Stimulated activated naive CD4-positive, alpha-beta T cell (primary cell): ENCODE data around the gene DPH1.

Source experiments
- DNase-seq, 6 experiments: peaks; one replicate each; lab custom pipeline; 2025; lab: John Stamatoyannopoulos, UW

Gene DPH1

DNA sequence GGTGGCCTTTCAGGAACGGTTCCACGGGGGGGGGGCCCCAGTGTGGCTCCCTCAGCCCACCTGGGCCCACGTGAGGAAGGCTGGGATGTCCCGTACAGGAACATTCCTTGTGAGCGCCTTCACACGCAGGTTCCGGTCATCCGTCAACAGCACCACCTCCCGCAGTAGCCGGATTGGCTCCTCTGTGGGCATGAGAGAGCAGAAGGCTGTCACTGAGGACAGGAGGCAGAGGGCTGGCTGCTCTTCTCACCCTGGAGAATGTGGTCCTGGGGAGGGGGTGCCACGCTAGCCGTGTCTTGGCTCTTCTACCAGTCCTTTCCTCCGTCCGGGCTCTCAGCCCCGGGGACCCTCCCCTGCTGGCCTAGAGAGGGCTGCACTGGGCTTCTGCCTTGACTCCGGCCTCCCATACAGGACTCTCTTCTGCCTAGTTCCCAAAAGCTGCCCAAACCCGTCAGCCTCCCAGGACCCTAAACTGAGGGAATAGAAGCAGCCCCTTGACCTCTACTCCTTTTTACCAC lies 31.5 kb downstream of the DPH1 start:
- no peak for DNase-seq

DNA sequence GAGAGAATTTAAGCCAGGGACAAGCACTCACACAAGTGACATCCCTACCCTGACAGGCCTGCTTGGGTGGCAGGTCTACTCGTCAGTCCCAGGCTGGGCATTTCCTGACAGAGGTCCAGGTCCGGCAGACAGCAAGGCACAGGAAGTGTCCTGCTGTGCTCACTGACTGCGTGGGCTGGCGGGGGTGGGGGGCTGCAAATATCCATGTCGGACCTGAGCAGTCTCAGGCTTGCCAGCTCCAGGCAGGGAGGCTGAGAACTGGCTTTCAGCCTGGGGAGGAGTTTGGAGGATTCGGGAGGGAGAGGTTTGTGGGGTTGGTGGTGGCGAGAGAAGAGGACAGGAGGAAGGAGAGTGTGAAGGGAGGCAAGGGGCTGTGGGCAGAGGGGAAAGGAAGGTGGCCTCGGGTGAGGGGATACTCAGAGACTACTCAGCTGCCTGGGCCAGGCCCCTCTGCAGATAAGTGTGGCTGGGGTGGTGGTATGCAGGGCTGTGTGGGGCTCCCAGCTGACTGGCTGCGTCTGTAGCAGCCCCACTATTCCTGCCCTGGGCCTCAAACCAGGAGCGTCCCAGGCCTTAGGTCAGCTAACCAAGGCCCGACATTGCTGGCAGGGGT lies 32.7 kb downstream of the DPH1 start:
- no peak for DNase-seq

DNA sequence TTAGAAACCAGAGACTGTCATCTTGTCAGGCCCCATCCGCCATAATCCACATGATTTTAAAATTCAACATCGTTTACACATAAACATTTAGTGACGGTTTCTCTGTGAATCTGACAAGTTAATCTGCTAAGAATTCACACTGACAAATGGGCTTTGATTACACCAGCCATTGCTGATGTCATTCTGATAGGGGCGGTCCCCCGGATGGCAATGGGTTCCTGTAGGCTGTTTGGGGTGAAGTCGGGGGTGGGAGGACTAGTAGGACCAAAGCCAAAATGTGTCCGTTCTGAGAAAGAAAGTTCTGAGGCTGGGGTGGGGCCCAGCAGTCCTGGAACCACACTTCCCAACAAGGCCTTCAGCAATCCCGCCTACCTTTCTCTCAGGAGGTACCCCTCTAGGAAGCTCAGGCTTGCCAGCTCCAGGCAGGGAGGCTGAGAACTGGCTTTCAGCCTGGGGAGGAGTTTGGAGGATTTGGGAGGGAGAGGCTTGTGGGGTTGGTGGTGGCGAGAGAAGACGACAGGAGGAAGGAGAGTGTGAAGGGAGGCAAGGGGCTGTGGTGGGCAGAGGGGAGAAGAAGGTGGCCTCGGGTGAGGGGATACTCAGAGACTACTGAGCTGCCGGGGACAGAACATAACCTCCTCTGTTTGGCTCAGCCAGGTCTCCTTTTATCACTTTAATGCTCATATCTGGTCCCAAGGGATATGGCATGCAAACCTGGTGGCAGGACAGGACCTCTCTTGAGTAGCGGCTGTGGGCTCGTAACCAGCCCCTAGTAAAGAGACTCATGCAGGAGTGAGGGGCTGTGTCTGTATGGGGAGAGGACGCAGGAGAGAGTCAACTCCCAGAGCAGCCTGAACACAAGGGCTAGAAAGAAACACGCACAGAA lies 33.6 kb downstream of the DPH1 start:
- no peak for DNase-seq

DNA sequence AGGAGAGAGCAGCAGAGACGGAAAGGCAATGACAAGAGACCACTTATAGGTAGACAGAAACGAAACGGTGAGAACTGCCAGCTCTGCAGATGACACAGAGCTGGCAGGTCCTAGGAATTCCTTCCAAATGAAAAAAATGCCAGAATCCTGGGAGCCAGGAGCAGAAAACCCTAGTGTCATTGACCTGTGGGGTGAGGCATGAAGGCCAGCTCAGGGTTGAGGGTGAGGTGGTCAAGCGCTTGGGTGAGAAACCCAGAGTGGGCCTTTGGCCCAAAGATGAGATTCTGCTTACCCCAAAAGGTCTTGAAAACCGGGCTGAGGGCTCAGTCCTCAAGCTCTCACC lies 34.2 kb downstream of the DPH1 start:
- no peak for DNase-seq

DNA sequence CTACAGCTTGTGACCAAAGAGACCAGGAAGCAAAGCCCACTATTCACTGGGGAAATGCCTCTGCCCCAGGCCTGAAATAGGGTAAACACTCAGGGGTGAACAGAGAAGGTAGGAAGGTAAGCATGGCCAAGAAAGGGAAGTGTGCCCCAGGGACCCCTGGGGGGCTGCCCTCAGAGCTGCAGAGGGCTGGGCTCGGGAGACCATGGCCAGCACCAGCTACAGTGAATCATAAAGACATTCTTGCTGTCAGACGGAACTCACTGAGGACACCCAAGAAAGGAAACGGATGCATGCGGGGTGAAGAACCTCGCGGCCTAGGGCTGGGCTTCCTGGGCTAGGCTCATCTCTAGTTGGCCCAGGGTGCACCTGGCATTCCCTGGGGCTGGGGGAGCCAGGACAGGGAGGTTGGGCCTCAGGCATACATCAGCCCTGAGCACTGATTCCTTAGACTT lies 34.6 kb downstream of the DPH1 start:
- DNase-seq, result no peak

DNA sequence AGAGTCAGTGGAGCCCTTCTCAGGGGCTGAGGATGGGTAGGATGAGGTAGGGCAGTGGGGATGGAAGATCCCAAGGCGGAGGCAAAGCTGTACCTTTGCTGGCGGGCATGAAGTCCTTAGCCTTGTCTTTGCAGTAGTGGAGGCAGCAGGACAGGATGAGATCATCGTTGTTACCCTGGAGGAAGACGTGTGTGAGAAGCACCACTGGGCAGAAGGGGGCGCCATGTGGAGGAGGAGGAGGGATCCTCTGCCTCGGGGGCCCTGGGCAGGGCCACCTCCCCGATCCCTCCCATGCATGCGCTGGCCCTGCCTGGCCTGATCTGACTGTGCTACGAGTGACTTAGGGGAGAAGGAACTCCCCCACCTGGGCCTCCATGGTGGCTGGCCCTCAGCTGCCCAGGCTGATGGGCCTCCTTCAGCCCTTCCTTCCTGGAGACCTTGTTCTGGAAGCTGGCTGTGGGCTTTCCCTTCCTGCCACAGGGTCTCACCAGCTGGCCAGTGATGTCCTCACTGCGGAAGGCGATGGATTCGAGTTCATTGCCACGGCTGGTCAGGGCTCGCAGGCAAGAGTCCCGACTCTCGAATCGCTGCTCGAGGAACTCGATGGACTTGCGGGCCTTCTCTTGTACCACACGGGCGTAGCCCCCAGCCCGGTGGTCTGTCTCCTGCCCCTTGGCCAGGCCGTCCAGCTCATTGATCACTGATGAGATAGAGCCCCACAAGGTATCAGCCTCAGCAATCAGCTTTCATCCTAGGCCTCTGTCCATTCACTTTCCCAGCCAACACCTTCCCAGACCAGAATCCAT lies 35.2 kb downstream of the DPH1 start:
- DNase-seq, result peak in 4 of 6 experiments; percentile 7 to 23 (median 14)

DNA sequence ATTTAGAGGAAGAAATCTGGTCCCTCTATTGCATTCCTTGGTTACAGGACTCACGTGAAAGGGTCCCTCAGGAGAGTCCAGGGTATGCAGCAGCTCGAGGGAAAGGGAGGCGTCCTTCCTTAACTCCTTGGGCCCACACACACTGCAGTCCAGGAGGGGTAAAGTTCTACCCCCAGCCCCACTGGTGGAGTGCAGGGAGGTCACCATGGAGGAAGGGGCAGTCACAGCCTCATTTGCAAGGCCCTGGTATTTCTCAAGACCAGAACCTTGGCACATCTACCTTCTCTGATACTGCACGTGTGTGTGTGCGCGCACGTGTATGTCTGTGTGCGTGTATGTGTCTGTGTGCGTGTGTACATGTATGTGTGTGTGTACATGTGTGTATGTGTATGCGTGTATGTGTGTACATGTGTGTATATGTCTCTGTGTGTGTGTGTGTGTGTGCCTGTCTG lies 36.0 kb downstream of the DPH1 start:
- DNase-seq, result no peak

DNA sequence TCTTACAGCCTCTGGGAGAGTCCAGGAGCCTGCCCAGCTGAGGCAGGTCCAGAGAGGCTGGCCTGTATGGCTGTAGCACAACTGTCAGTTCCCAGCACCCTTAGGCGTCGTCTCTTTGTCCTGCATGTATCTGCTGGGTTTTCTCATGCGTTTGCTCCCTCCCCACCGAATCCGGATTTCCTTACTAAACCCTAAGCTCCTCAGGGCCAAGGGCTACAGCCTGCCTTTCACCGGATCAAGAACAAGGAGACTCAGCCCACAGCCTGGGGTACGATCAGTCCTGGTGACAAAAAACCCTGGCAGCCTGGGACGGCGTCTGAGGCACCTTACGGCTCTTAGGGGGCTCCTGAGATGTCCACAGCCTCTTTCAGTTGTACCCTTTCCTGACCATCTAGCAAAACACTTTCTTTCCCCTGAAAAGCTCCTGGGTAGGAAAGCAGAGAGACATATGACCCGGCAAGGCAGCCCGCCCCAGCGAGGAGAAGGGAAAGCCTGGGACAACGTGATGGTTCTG lies 37.2 kb downstream of the DPH1 start:
- no peak for DNase-seq

DNA sequence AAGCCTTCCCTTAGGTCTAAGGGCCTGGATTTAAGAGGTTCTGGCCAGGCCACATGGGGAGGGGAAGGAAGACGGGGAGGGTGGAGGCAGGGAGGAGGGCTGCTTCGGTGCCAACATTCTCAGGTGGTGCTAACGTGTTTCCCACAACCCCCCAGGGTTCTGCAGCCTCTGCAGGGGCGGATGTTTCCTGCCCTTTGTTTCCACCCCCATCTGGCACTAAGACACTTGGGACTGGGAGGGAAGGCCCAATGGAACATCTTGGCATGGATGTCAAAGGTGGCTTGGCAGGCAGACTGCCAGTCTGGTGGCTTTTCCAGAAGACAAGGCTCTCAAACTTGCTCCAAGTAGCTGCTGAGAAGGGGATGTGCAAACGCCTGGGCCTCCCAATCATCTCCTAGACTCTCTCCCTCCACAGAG lies 37.7 kb downstream of the DPH1 start:
- DNase-seq, result no peak

DNA sequence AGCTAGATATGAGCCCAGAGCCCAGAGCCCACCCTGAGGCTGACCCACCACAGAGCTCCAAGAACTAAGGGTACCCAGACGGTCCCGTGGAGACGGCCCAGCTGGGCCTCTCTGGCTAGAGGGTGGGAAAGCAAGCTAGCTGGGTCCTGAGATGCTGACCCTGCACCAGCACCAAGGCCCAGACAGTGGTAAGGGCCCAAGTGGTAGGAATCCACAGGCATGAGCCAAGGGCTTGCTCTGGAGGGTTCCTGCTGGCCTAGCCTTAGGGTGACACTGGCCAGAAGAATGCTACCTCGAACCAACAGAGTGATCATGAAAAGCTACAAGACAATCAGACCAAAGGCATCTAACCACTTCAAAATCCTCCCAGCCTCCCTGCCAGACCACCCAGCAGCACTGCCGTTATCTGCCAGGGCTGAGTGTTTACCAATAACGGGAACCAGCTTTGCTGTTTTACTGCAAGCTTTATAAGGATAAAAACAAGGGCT lies 38.1 kb downstream of the DPH1 start:
- no peak for DNase-seq

DNA sequence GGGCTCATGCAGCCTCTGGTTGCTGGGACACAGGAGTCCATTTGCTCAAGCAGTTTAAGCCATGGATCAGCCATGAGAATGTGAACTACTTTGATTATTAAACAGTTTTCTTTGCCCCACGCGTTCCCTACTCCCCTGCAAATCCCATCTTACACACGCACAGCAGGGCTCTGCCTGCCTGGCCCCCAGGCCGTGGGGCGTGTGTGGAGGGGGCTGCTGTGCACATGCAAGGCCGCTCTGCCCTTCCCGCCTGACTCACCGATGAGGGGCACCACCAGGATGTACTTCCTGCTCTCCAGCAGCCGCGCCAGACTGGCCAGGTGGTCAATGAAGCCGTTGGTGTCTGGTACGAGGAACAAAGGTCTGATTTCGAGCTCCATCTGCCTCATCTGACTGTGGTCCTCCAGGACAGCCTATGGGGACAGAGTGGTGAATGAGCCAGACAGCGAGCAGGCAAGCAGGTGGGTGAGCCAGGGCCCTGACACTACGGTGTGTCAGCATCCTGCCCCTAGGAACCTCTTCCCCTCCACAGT lies 38.6 kb downstream of the DPH1 start:
- no peak for DNase-seq

DNA sequence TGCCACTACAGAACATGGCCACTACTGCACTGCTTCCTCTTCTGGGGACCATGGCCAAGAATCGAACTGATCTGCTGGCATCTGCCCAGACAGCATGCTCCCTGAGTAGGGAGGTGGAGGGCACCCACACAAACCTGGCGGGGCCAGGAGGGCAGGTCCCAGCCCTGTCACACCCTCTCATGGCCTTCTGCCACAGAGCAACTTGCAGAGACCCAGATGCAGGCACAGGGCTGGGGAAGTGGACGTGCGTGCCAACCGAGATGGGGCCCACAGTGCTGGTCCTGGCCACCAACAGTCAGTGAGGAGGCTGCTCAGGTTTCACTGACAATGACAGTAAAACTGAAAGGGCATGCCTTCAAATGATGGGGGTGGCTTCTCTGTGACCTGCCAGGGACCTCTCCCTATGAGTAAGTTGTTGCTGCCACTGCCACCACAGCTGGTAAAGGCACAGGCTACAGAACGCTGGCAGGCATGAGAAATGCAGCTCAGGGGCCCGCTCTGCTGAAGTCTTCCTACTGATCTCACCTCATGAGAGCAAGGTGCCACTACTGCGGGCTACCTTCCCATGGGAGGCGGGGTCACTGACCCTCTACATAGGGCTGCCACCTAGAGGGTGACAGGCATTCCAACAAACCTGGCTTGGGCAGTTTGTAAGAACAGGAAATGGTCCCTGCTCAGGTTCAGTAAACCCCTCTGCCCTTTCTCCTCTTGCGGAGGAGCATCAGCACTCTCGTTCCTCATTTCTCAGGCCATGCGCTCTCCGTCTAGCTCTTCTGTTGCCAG lies 40.5 kb downstream of the DPH1 start:
- DNase-seq, result no peak

DNA sequence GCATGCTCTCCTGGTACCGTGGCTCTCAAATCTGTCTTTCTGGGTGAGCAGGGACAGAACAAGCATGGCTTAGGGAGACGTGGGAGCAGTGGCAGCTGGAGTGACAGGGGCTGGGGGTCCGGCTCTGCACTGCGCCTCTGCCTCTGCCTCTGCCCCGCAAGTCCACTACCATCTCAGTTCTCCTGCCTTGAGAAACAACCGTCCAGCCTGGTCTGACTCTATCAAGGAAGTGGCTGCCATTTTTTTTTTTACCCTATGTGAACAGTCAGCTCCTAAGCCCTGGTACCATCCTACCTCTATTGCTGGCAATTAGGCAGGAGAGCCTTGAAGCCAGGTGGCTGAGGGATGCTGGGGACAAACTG lies 41.1 kb downstream of the DPH1 start:
- DNase-seq, result no peak

DNA sequence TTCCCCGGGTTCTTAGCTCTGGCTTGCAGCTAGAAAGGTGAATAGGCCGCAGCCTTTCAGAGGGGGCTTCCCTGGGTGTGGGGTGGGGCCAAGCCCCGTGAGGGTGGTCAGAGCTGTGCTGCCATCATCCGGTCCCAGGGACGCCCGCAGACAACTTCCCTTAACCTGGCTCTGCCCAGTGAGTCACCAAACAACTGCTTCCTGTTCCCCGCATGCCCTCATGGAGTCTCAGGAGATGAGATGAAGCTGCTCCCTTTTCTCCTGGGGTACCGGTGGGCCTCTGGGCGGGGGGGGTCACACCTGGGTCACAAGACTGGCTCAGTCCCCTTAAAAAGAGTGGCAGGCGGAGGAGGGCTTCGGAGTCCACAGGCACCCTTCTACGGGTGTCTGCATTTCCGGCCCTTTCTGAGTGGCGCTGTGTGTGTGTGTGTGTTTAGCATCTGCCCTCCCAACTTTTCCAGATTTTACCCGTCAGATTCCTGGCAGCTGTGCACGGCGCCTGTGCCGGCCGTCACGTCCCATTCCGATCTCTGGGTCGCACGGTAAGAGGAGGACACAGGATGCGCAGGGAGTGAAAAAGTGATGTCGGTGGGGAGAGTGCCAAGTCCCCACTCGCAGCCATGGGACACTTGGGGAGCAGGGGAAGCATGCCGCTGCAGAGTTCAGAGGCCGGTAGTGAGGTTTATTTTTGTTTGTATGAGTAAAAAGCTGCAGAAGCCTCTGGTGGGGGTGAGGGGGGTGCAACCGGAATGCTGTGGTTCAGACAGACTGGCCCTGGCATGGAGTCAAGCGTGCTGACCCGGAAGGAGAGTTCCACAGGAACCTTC lies 41.7 kb downstream of the DPH1 start:
- no peak for DNase-seq

DNA sequence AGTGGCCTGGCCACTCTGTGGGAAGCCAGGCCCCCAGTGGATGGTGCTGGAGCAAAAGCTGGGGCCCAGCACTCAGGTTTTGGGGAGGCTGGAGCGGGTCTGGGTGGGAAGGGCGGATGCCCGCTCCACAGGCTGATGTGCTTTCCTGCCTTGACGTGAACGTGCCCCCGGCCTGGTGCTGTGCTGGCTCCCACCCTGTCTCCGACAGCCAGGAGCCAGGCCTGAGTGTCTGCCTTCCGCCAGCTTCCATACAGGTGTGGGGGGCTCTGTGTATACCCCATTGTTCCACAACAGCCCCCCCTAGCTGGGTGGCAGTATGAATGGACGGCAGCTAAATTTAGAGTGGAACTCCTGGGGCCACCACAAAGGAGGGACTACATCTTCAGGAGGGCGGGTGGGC lies 45.0 kb downstream of the DPH1 start:
- no peak for DNase-seq

DNA sequence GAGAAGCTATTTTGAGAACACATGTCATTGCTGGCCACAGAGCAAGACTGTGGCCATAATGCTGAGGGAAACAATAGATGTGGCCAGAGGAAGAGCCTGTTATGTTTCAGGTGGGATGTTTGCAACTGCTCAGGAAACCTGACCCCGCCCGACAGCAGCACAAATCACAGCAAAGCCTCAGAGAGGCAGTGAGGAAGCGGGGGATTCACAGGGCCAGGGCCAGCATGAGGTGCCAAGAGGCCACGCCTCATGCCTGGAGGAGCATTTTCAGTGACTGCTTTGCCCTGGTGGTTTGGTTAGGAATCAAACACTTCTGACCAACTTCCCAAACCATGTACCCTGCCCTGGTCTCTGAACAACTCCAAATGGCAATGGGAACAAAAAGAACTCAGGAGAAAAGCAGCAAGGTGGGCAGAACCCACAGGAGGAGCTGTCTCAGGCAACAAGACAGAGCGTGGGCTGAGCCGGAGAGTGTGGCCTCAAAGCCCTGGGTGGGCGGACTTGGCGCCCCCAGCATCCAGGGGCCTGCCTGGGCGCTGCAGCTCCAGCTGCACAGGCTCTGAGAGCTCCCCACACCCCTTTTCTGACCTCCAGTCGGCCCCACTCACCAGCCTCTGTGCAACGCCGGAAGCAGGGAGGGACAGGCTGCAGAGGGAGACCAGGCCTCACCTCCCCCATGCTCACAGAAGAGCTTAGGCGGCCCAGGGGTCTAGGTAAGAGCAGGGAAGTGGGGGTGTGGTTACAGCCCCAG lies 45.6 kb downstream of the DPH1 start:
- no peak for DNase-seq

DNA sequence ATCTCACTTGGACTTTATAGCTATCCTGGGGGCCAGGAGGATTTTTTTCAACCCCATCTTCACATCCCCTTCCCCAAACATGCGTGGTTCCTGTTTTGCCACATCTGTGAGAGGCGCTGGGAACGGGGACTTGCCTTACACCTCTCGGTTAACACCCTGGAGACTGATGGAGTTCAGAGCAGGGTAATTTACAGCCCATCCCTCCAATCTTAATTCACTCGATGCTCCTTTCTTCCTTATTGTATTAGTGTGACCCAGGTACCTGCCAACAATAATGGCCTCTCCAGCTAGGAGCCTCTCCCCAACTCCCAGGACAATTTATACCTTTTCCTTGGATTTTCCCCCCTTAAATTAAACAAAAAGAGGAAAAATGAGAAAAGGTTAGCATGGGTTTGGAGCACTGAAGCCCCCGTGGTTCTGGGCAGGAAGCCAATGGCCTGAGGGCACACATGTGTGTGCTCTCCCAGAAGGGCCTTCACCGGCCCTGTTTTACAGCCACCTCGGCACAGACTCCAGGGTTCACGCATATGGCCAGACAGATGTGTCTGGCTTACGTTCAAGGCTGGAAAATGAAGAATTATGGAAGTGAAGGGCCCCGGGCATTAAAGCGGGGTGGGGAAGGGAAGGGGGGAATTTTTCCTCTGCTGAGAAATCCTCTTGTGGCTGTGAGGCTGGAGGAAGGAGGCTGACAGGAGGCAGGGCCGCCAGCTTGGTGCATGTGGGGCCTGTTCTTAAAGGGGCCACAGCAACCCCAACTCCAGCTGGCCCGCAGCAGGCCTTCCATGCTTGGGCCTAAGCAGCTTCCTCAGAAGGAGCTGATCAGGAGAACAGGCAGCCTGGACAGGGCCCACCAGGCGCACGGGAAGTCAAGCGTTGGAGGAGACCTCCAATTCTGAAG lies 46.4 kb downstream of the DPH1 start:
- no peak for DNase-seq

DNA sequence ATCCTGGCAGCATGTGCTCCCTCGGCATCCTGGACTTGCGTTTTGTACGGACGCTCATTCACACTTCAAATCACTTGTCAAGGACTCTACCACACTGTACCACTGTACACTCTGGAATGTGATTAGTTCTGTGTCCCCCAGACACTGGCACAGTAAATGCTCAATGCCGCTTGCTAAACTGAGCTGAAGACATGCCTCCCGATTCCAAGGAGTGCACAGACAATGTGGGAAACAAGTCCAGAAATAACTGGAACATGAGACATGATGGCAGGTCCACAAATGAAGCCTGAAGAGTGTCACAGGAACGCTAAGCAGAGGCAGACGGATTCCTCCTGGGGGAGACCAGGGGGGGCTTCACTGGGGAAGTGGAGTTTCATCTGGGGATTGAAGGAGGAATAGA lies 47.1 kb downstream of the DPH1 start:
- no peak for DNase-seq
